GM06990 (cell line): ENCODE results near the gene MUC4.
"Not testable (repeated sequence)": the region's sequence is repeated elsewhere in the genome, so short reads cannot be mapped to it uniquely, and the experiment has no call there.

Experiments used
- DNase-seq: peaks from one replicate; pipeline ENCODE4 v3.0.0-alpha.2; 2011; ENCODE audit not compliant: insufficient read length; ENCODE audit errors: extremely low read depth
- H3K27me3 ChIP-seq: replicated peaks from 2 replicates; pipeline ENCODE4 v1.6.0; 2011; ENCODE audit warnings: low read length; ENCODE audit not compliant: control insufficient read depth, insufficient read depth
- H3K36me3 ChIP-seq: 2 replicates; pipeline ENCODE4 v1.5.1; 2011; ENCODE audit warnings: low read length; ENCODE audit not compliant: control insufficient read depth, insufficient read depth
- H3K4me3 ChIP-seq: replicated peaks from 2 replicates; pipeline ENCODE4 v1.5.1; 2011; ENCODE audit warnings: low read depth, mild to moderate bottlenecking, control low read depth, low read length
- CTCF ChIP-seq: IDR thresholded peaks from 2 replicates; pipeline ENCODE4 v1.5.1; 2011; ENCODE audit warnings: low read length, control low read depth, mild to moderate bottlenecking, inconsistent platforms; ENCODE audit not compliant: insufficient read depth, poor library complexity, severe bottlenecking

MUC4 gene

GRCh38 chr3:195829897-195830254 is 18.1 kb upstream of the MUC4 start:
- H3K27me3 ChIP-seq, result no peaks in the 10 kb centered on the region; the same call in 1 of the 2 replicates
- TF ChIP-seq CTCF, result no peak
- no peak for DNase-seq
- H3K4me3 ChIP-seq, result no peak overlapping the region
- no peaks in the 10 kb centered on the region for H3K36me3 ChIP-seq

- Histone ChIP-seq H3K4me3 (no peak overlapping the region), H3K36me3 (no peaks in the 10 kb centered on the region), H3K27me3 (no peaks in the 10 kb centered on the region; the same call in 1 of the 2 replicates)
- no peak for DNase-seq
- no peak for TF ChIP-seq CTCF
Observed at GRCh38 chr3:195828762-195829161, 17.0 kb upstream of the MUC4 start.

- no peak overlapping the region for H3K4me3 ChIP-seq
- H3K27me3 ChIP-seq, result no peaks in the 10 kb centered on the region; the same call in none of the 2 replicates
Observed at GRCh38 chr3:195825857-195826804, 14.4 kb upstream of the MUC4 start.

GRCh38 chr3:195825191-195825588 is 13.5 kb upstream of the MUC4 start:
- TF ChIP-seq CTCF, result no peak
- no peak overlapping the region for H3K4me3 ChIP-seq
- no peaks in the 10 kb centered on the region for H3K36me3 ChIP-seq
- H3K27me3 ChIP-seq, result no peaks in the 10 kb centered on the region; the same call in none of the 2 replicates
- DNase-seq, result no peak

More at GRCh38 chr3:195825857-195826804, 14.4 kb upstream of the MUC4 start:
- DNase-seq, result no peak
- no peaks in the 10 kb centered on the region for H3K36me3 ChIP-seq
- TF ChIP-seq CTCF, result no peak

- H3K27me3 ChIP-seq, H3K36me3 ChIP-seq, DNase-seq, H3K4me3 ChIP-seq: not testable (repeated sequence)
Observed at GRCh38 chr3:195824425-195825190, 12.9 kb upstream of the MUC4 start.

- no peak overlapping the region for H3K4me3 ChIP-seq
- TF ChIP-seq CTCF, result no peak
- no peaks in the 10 kb centered on the region; the same call in none of the 2 replicates for H3K27me3 ChIP-seq
- H3K36me3 ChIP-seq, result no peaks in the 10 kb centered on the region
- no peak for DNase-seq
Observed at GRCh38 chr3:195823999-195824398, 12.3 kb upstream of the MUC4 start.
